GM12891 (cell line): ENCODE results near the gene CDH4.

Source experiments
- PAX5 ChIP-seq: IDR thresholded peaks from 2 replicates; pipeline ENCODE4 v1.6.1; 2011; ENCODE audit warnings: low read length, moderate library complexity, mild to moderate bottlenecking; ENCODE audit not compliant: insufficient read depth, severe bottlenecking
- POLR2A ChIP-seq: IDR thresholded peaks from 2 replicates; pipeline ENCODE4 v1.6.1; 2011; ENCODE audit warnings: low read depth, low read length, control low read depth
- POLR2AphosphoS5 ChIP-seq: IDR thresholded peaks from 2 replicates; pipeline ENCODE4 v1.6.1; 2011; ENCODE audit warnings: low read depth, low read length, control low read depth
- POU2F2 ChIP-seq: IDR thresholded peaks from 2 replicates; pipeline ENCODE4 v1.6.1; 2011; ENCODE audit warnings: low read depth, mild to moderate bottlenecking, control low read depth, low read length, moderate library complexity
- SPI1 ChIP-seq: IDR thresholded peaks from 2 replicates; pipeline ENCODE4 v1.6.1; 2011; ENCODE audit warnings: low read depth, low read length, control low read depth
- TAF1 ChIP-seq: IDR thresholded peaks from 2 replicates; pipeline ENCODE4 v1.6.1; 2011; ENCODE audit warnings: low read depth, low read length, control low read depth

DNA sequence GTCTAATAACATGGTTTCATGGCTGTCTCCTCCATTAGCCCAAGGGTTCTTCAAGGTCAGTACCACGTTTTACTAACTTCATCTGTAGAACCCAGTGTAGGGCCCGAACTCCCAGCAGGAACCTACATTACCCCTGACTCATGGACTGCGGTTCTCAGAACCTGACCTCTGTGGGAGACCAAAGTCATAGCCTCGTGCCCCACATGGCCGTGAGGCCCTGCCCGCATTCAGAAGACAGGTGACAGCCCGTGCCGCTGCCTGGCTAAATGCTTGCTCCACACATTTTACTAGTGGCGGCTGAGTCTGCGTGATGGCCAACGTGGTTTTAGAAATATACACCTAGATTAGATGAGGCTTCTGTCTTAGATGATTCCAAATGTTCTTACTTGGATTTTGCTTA lies 94.9 kb downstream of the CDH4 start:
- TF ChIP-seq POLR2A: no peak
- TF ChIP-seq POLR2AphosphoS5: no peak
- TF ChIP-seq TAF1: no peak
- TF ChIP-seq PAX5: no peak
- no peak for TF ChIP-seq SPI1
- no peak for TF ChIP-seq POU2F2
